ENCODE data around the gene LRRK1.

DNA sequence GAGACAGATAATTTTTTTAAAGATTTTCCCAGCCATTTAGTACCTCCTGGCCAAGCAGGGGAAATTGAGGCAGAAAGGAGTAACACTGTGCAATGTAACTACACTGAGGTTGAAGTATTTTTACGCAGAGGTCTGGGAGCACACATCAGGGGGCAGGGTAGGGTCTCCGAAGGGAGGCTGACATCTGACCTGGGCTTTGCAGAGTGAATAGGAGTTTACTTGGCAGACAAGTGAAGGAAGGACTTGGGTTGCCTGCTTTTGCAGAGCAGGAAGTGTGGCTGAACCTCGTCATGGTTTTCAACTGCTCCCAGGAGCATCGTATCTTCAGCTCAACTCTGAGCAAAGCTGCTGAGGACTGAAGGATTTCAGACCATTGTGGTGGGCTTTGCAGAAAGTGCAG is 66.2 kb downstream of the LRRK1 start:
- TF ChIP-seq POLR2AphosphoS5 (IDR thresholded peaks at IDR 0.05; ENCODE audit: low read depth, low read length): no peak
- TF ChIP-seq, protein P1, sequence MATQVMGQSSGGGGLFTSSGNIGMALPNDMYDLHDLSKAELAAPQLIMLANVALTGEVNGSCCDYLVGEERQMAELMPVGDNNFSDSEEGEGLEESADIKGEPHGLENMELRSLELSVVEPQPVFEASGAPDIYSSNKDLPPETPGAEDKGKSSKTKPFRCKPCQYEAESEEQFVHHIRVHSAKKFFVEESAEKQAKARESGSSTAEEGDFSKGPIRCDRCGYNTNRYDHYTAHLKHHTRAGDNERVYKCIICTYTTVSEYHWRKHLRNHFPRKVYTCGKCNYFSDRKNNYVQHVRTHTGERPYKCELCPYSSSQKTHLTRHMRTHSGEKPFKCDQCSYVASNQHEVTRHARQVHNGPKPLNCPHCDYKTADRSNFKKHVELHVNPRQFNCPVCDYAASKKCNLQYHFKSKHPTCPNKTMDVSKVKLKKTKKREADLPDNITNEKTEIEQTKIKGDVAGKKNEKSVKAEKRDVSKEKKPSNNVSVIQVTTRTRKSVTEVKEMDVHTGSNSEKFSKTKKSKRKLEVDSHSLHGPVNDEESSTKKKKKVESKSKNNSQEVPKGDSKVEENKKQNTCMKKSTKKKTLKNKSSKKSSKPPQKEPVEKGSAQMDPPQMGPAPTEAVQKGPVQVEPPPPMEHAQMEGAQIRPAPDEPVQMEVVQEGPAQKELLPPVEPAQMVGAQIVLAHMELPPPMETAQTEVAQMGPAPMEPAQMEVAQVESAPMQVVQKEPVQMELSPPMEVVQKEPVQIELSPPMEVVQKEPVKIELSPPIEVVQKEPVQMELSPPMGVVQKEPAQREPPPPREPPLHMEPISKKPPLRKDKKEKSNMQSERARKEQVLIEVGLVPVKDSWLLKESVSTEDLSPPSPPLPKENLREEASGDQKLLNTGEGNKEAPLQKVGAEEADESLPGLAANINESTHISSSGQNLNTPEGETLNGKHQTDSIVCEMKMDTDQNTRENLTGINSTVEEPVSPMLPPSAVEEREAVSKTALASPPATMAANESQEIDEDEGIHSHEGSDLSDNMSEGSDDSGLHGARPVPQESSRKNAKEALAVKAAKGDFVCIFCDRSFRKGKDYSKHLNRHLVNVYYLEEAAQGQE (IDR thresholded peaks at IDR 0.05; ENCODE audit: insufficient read depth in 1 of 2, low read depth in 2 of 2, low read length in 2 of 2): no peak
- no peak for TF ChIP-seq SIN3A (IDR thresholded peaks at IDR 0.05; ENCODE audit: borderline replicate concordance, insufficient read depth, low read length)
